Measurements from ENCODE around the gene FANCI. TPM values are rescaled to one million over a fixed set of nuclear protein-coding genes. Genes with fewer than 3 reads are reported as not detected.
"Not testable (repeated sequence)": the region's sequence is repeated elsewhere in the genome, so short reads cannot be mapped to it uniquely, and the experiment has no call there.

Gene FANCI
- total RNA-seq, 1 donor from 2014 or later: 66.5 TPM

- Mint-ChIP-seq H3K4me1 (ENCODE audit: low read depth) (no peaks in the 10 kb centered on the region), H3K9me3 (ENCODE audit: low read depth) (no peaks in the 10 kb centered on the region), H3K27me3 (peaks cover 22% of the 10 kb centered on the region), H3K36me3 (ENCODE audit: insufficient read depth) (no peaks in the 10 kb centered on the region), H3K4me3 (ENCODE audit: low read depth) (no peak overlapping the region), H3K27ac (no peak overlapping the region)
- TF ChIP-seq, protein P1, sequence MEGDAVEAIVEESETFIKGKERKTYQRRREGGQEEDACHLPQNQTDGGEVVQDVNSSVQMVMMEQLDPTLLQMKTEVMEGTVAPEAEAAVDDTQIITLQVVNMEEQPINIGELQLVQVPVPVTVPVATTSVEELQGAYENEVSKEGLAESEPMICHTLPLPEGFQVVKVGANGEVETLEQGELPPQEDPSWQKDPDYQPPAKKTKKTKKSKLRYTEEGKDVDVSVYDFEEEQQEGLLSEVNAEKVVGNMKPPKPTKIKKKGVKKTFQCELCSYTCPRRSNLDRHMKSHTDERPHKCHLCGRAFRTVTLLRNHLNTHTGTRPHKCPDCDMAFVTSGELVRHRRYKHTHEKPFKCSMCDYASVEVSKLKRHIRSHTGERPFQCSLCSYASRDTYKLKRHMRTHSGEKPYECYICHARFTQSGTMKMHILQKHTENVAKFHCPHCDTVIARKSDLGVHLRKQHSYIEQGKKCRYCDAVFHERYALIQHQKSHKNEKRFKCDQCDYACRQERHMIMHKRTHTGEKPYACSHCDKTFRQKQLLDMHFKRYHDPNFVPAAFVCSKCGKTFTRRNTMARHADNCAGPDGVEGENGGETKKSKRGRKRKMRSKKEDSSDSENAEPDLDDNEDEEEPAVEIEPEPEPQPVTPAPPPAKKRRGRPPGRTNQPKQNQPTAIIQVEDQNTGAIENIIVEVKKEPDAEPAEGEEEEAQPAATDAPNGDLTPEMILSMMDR (IDR thresholded peaks at IDR 0.05; ENCODE audit: unreplicated experiment): no peak
- DNase-seq (ENCODE audit: low spot score, unreplicated experiment): no peak
Measured at GRCh38 chr15:89230277-89230676, 13.5 kb upstream of the FANCI start.

DNA sequence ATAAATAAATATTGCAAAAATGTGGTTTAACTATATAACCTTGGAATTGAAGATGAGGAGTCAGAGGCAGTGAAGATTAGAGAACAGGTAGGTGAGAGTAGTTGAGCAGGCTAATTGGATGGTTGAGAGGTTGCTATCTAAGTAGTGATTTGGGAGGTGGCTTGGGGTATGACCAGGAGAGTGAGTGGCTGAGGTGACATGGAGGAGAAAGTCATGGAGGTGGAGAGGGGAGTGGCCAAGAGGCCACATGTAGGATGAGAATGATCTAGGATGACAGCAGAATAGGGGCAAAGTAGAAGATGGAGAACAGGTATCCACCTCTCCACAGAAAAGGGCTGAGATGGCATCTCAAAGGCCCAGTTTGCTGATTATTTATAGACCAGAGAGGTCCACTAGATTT lies 11.9 kb upstream of the FANCI start:
- H3K27ac Mint-ChIP-seq: no peak overlapping the region
- no peaks in the 10 kb centered on the region for H3K9me3 Mint-ChIP-seq (ENCODE audit: low read depth)
- DNase-seq (ENCODE audit: low spot score, unreplicated experiment): no peak
- H3K4me1 Mint-ChIP-seq (ENCODE audit: low read depth): no peaks in the 10 kb centered on the region
- H3K4me3 Mint-ChIP-seq (ENCODE audit: low read depth): no peak overlapping the region
- H3K27me3 Mint-ChIP-seq: peaks cover 24% of the 10 kb centered on the region
- TF ChIP-seq, protein P1 (IDR thresholded peaks at IDR 0.05; ENCODE audit: unreplicated experiment): no peak
- H3K36me3 Mint-ChIP-seq (ENCODE audit: insufficient read depth): no peaks in the 10 kb centered on the region

GRCh38 chr15:89239883-89240810 lies 3.6 kb upstream of the FANCI start:
- H3K9me3 Mint-ChIP-seq (ENCODE audit: low read depth); H3K36me3 Mint-ChIP-seq (ENCODE audit: insufficient read depth); H3K4me1 Mint-ChIP-seq (ENCODE audit: low read depth); H3K27me3 Mint-ChIP-seq; H3K4me3 Mint-ChIP-seq (ENCODE audit: low read depth); H3K27ac Mint-ChIP-seq; DNase-seq (ENCODE audit: low spot score, unreplicated experiment): not testable (repeated sequence)

- peak overlapping the region; percentile 25 for H3K27ac Mint-ChIP-seq
- H3K9me3 Mint-ChIP-seq (ENCODE audit: low read depth): peaks cover 4% of the 10 kb centered on the region
- peaks cover 6% of the 10 kb centered on the region for H3K36me3 Mint-ChIP-seq (ENCODE audit: insufficient read depth)
- H3K4me3 Mint-ChIP-seq (ENCODE audit: low read depth): peak overlapping the region; percentile 85
- DNase-seq (ENCODE audit: low spot score, unreplicated experiment): no peak
- H3K27me3 Mint-ChIP-seq: no peaks in the 10 kb centered on the region
- H3K4me1 Mint-ChIP-seq (ENCODE audit: low read depth): peaks cover 15% of the 10 kb centered on the region
- TF ChIP-seq, protein P1 (IDR thresholded peaks at IDR 0.05; ENCODE audit: unreplicated experiment): no peak
Measured at GRCh38 chr15:89243046-89243690, 611 bp upstream of the FANCI start.

GRCh38 chr15:89244574-89244903 lies 760 bp downstream of the FANCI start:
- Mint-ChIP-seq H3K9me3 (ENCODE audit: low read depth) (peaks cover 4% of the 10 kb centered on the region), H3K27me3 (no peaks in the 10 kb centered on the region), H3K27ac (peak overlapping the region; percentile 65), H3K4me1 (ENCODE audit: low read depth) (peaks cover 15% of the 10 kb centered on the region), H3K36me3 (ENCODE audit: insufficient read depth) (peaks cover 15% of the 10 kb centered on the region), H3K4me3 (ENCODE audit: low read depth) (peak overlapping the region; percentile 85)
- no peak for DNase-seq (ENCODE audit: low spot score, unreplicated experiment)
- TF ChIP-seq, protein P1 (IDR thresholded peaks at IDR 0.05; ENCODE audit: unreplicated experiment): no peak

Measured in progenitor cell of endocrine pancreas (in vitro differentiated cells).